WTC11 (cell line): Measurements from ENCODE around the gene GJA4. TPM values are rescaled to one million over a fixed set of nuclear protein-coding genes. Genes with fewer than 3 reads are reported as not detected.

Experiments used
- ATAC-seq: fragments of 200-7000 bp; cut with Tn5 transposase; 2 replicates; pipeline ENCODE4 v1.10.0; 2021; ENCODE audit warnings: mild to moderate bottlenecking, moderate library complexity
- CTCF ChIA-PET: fragments of 300-600 bp; sonication (Branson Sonifier 250); formaldehyde crosslinking; loops from one replicate; lab custom pipeline; 2021; ENCODE audit warnings: antibody characterized with exemption; lab: Charles Lee
- POLR2A ChIA-PET: fragments of 350-600 bp; sonication (Branson Sonifier 250); formaldehyde crosslinking; loops from one replicate; lab custom pipeline; 2021; ENCODE audit warnings: antibody characterized with exemption; lab: Charles Lee
- DNase-seq: peaks from one replicate; pipeline ENCODE4 v3.0.0; 2021; ENCODE audit warnings: low spot score
- H3K27ac Mint-ChIP-seq: 2 replicates; pipeline ENCODE4 v1.8.0; 2021; ENCODE audit warnings: mixed read lengths
- H3K27me3 Mint-ChIP-seq: 2 replicates; pipeline ENCODE4 v1.8.0; 2021; ENCODE audit warnings: low read depth, mild to moderate bottlenecking, moderate library complexity, mixed read lengths
- H3K36me3 Mint-ChIP-seq: 2 replicates; pipeline ENCODE4 v1.8.0; 2021; ENCODE audit warnings: mixed read lengths
- H3K4me1 Mint-ChIP-seq: 2 replicates; pipeline ENCODE4 v1.8.0; 2022; ENCODE audit warnings: mixed read lengths
- H3K4me3 Mint-ChIP-seq: 2 replicates; pipeline ENCODE4 v1.8.0; 2021; ENCODE audit warnings: mild to moderate bottlenecking, moderate library complexity, mixed read lengths
- H3K9me3 Mint-ChIP-seq: 2 replicates; pipeline ENCODE4 v1.8.0; 2021; ENCODE audit warnings: mixed read lengths
- CBFB ChIP-seq: sonication (generic); formaldehyde crosslinking; IDR thresholded peaks from 2 replicates; pipeline ENCODE4 v1.8.1; 2022; ENCODE audit warnings: mild to moderate bottlenecking, low read depth, missing genetic modification reagents
- ESRRA ChIP-seq: sonication (generic); formaldehyde crosslinking; IDR thresholded peaks from 2 replicates; pipeline ENCODE4 v1.8.1; 2022; ENCODE audit warnings: mild to moderate bottlenecking, missing genetic modification reagents, borderline replicate concordance
- GABPB1 ChIP-seq: sonication (generic); formaldehyde crosslinking; IDR thresholded peaks from 2 replicates; pipeline ENCODE4 v1.8.1; 2023; ENCODE audit warnings: mild to moderate bottlenecking, missing genetic modification reagents
- JAZF1 ChIP-seq: fragments of 250-450 bp; sonication (Bioruptor Pico); IDR thresholded peaks from 2 replicates; pipeline ENCODE4 v1.9.0; 2021; ENCODE audit warnings: moderate library complexity, mild to moderate bottlenecking, inconsistent platforms
- NFATC4 ChIP-seq: fragments of 250-450 bp; sonication (Bioruptor Pico); IDR thresholded peaks from 2 replicates; pipeline ENCODE4 v1.9.0; 2021; ENCODE audit warnings: mild to moderate bottlenecking
- NR1H2 ChIP-seq: sonication (generic); formaldehyde crosslinking; IDR thresholded peaks from 2 replicates; pipeline ENCODE4 v1.9.0; 2021; ENCODE audit warnings: mild to moderate bottlenecking, moderate library complexity, missing genetic modification reagents
- OVOL2 ChIP-seq: fragments of 250-450 bp; sonication (Bioruptor Pico); IDR thresholded peaks from 2 replicates; pipeline ENCODE4 v1.9.0; 2021; ENCODE audit warnings: mild to moderate bottlenecking, borderline replicate concordance
- PRDM15 ChIP-seq: sonication (generic); formaldehyde crosslinking; IDR thresholded peaks from 2 replicates; pipeline ENCODE4 v1.8.0; 2022; ENCODE audit warnings: missing genetic modification reagents
- PRRX2 ChIP-seq: fragments of 250-450 bp; sonication (Bioruptor Pico); IDR thresholded peaks from 2 replicates; pipeline ENCODE4 v1.8.0; 2021; ENCODE audit warnings: mild to moderate bottlenecking
- RORB ChIP-seq: fragments of 250-450 bp; sonication (Bioruptor Pico); IDR thresholded peaks from 2 replicates; pipeline ENCODE4 v1.9.0; 2021; ENCODE audit warnings: mild to moderate bottlenecking
- SMAD4 ChIP-seq: sonication (generic); formaldehyde crosslinking; IDR thresholded peaks from 2 replicates; pipeline ENCODE4 v1.8.0; 2022; ENCODE audit warnings: mild to moderate bottlenecking, missing genetic modification reagents
- SOX15 ChIP-seq: fragments of 250-450 bp; sonication (Bioruptor Pico); IDR thresholded peaks from 2 replicates; pipeline ENCODE4 v1.9.0; 2021; ENCODE audit warnings: mild to moderate bottlenecking
- TCF7 ChIP-seq: sonication (generic); formaldehyde crosslinking; IDR thresholded peaks from 2 replicates; pipeline ENCODE4 v1.8.0; 2022; ENCODE audit warnings: mild to moderate bottlenecking, low read depth, missing genetic modification reagents, moderate library complexity
- TEAD1 ChIP-seq: sonication (generic); formaldehyde crosslinking; IDR thresholded peaks from 2 replicates; pipeline ENCODE4 v1.8.0; 2022; ENCODE audit warnings: mild to moderate bottlenecking, missing genetic modification reagents
- ZBTB43 ChIP-seq: sonication (generic); formaldehyde crosslinking; IDR thresholded peaks from 2 replicates; pipeline ENCODE4 v1.8.1; 2023; ENCODE audit warnings: mild to moderate bottlenecking, missing genetic modification reagents
- ZNF232 ChIP-seq: sonication (generic); formaldehyde crosslinking; IDR thresholded peaks from 2 replicates; pipeline ENCODE4 v1.8.0; 2022; ENCODE audit warnings: mild to moderate bottlenecking, missing genetic modification reagents
- ZNF416 ChIP-seq: fragments of 250-450 bp; sonication (Bioruptor Pico); IDR thresholded peaks from 2 replicates; pipeline ENCODE4 v1.9.0; 2021; ENCODE audit warnings: mild to moderate bottlenecking, inconsistent platforms
- total RNA-seq: library from RNA; stranded (reverse); gene quantifications from 3 replicates; pipeline ENCODE4 v1.2.3, GENCODE V29; 2021
- TF ChIP-seq, protein P1 (sequence below): fragments of 250-450 bp; sonication (Bioruptor Pico); IDR thresholded peaks from 2 replicates; pipeline ENCODE4 v1.9.0; 2021; ENCODE audit warnings: mild to moderate bottlenecking, borderline replicate concordance
- TF ChIP-seq, protein P2 (sequence below): fragments of 250-450 bp; sonication (Bioruptor Pico); IDR thresholded peaks from 2 replicates; pipeline ENCODE4 v1.8.0; 2021; ENCODE audit warnings: mild to moderate bottlenecking

The GJA4 gene
- total RNA-seq, 1 experiment from 2014 or later: 1.0 TPM

- POLR2A ChIA-PET: interaction anchor here (0.6 kb wide), 1 partner anchor 327 kb away, joined by 6 read pairs; no protein-coding TSS in a partner anchor
- no peaks in the 10 kb centered on the region; the same call in 1 of the 2 replicates for H3K27me3 Mint-ChIP-seq
- H3K36me3 Mint-ChIP-seq: no peaks in the 10 kb centered on the region
- TF ChIP-seq ZNF416 (CRISPR knock-in tag) (no peak), GABPB1 (CRISPR knock-in tag) (no peak), OVOL2 (no peak), SMAD4 (CRISPR knock-in tag) (no peak), TEAD1 (CRISPR knock-in tag) (no peak)
- CTCF ChIA-PET: interaction anchor here (0.8 to 2.8 kb wide), 4 partner anchors 11 to 374 kb away, joined by 3 to 15 read pairs (median 3); no protein-coding TSS in a partner anchor
- no peak overlapping the region for H3K27ac Mint-ChIP-seq
- ATAC-seq: no peak
- H3K9me3 Mint-ChIP-seq: no peaks in the 10 kb centered on the region
- DNase-seq: no peak
- no peaks in the 10 kb centered on the region for H3K4me1 Mint-ChIP-seq
- no peak overlapping the region for H3K4me3 Mint-ChIP-seq
Observed at GRCh38 chr1:34831721-34832246, 39.0 kb downstream of the GJA4 start.

DNA sequence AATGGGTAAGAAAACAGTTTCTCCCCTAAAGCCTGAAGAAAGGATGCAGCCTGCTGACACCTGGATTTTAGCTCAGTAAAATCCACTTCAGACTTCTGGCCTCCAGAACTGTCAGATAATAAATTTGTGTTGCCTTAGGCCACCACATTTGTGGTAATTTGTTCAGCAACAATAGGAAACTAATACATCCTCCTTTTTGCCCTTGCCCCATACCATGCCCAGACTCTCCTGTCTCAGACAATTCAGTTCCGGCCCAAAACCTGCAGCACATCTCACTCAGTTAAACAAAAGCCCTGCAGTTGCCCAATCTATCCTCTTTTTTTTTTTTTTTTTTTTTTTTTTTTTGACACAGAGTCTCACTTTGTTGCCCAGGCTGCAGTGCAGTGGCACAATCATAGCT, 40.9 kb downstream of the GJA4 start:
- Mint-ChIP-seq H3K4me1 (no peaks in the 10 kb centered on the region), H3K9me3 (no peaks in the 10 kb centered on the region), H3K4me3 (no peak overlapping the region), H3K36me3 (no peaks in the 10 kb centered on the region), H3K27me3 (no peaks in the 10 kb centered on the region; the same call in 1 of the 2 replicates), H3K27ac (no peak overlapping the region)
- DNase-seq (no peak), ATAC-seq (no peak)
- TF ChIP-seq, protein P1, sequence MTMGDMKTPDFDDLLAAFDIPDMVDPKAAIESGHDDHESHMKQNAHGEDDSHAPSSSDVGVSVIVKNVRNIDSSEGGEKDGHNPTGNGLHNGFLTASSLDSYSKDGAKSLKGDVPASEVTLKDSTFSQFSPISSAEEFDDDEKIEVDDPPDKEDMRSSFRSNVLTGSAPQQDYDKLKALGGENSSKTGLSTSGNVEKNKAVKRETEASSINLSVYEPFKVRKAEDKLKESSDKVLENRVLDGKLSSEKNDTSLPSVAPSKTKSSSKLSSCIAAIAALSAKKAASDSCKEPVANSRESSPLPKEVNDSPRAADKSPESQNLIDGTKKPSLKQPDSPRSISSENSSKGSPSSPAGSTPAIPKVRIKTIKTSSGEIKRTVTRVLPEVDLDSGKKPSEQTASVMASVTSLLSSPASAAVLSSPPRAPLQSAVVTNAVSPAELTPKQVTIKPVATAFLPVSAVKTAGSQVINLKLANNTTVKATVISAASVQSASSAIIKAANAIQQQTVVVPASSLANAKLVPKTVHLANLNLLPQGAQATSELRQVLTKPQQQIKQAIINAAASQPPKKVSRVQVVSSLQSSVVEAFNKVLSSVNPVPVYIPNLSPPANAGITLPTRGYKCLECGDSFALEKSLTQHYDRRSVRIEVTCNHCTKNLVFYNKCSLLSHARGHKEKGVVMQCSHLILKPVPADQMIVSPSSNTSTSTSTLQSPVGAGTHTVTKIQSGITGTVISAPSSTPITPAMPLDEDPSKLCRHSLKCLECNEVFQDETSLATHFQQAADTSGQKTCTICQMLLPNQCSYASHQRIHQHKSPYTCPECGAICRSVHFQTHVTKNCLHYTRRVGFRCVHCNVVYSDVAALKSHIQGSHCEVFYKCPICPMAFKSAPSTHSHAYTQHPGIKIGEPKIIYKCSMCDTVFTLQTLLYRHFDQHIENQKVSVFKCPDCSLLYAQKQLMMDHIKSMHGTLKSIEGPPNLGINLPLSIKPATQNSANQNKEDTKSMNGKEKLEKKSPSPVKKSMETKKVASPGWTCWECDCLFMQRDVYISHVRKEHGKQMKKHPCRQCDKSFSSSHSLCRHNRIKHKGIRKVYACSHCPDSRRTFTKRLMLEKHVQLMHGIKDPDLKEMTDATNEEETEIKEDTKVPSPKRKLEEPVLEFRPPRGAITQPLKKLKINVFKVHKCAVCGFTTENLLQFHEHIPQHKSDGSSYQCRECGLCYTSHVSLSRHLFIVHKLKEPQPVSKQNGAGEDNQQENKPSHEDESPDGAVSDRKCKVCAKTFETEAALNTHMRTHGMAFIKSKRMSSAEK (CRISPR knock-in tag): no peak
- TF ChIP-seq NFATC4 (CRISPR knock-in tag) (no peak), PRDM15 (no peak), ESRRA (no peak), JAZF1 (CRISPR knock-in tag) (no peak), CBFB (CRISPR knock-in tag) (no peak), ZNF232 (CRISPR knock-in tag) (no peak), NR1H2 (no peak), PRRX2 (CRISPR knock-in tag) (no peak), SOX15 (CRISPR knock-in tag) (no peak), TCF7 (no peak), RORB (no peak), ZBTB43 (CRISPR knock-in tag) (no peak)
- TF ChIP-seq, protein P2, sequence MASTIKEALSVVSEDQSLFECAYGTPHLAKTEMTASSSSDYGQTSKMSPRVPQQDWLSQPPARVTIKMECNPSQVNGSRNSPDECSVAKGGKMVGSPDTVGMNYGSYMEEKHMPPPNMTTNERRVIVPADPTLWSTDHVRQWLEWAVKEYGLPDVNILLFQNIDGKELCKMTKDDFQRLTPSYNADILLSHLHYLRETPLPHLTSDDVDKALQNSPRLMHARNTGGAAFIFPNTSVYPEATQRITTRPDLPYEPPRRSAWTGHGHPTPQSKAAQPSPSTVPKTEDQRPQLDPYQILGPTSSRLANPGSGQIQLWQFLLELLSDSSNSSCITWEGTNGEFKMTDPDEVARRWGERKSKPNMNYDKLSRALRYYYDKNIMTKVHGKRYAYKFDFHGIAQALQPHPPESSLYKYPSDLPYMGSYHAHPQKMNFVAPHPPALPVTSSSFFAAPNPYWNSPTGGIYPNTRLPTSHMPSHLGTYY (CRISPR knock-in tag): no peak
- CTCF ChIA-PET: interaction anchor here (2.8 kb wide), 1 partner anchor 19 kb away, joined by 15 read pairs; no protein-coding TSS in a partner anchor
- POLR2A ChIA-PET: no interaction called here
